Hepatocyte (in vitro differentiated cells): ENCODE measurements around the gene ERICH2. TPM values are rescaled to one million over a fixed set of nuclear protein-coding genes. Genes with fewer than 3 reads are reported as not detected.
A peak's percentile ranks its signal among the peaks of the same experiment; 100 is the strongest.
"Not testable (repeated sequence)": the region's sequence is repeated elsewhere in the genome, so short reads cannot be mapped to it uniquely, and the experiment has no call there.

Source experiments
- DNase-seq: peaks from one replicate; pipeline ENCODE4 v3.0.0-alpha.2; 2016; ENCODE audit warnings: low spot score
- H2AFZ ChIP-seq: fragments of 200-600 bp; sonication (generic); 2 replicates; pipeline ENCODE4 v1.6.0; 2016; ENCODE audit warnings: antibody characterized with exemption, mild to moderate bottlenecking
- H3K27ac ChIP-seq: fragments of 200-600 bp; sonication (generic); 2 replicates; pipeline ENCODE4 v1.5.1; 2016; ENCODE audit warnings: mild to moderate bottlenecking
- H3K27me3 ChIP-seq: fragments of 200-600 bp; sonication (generic); 2 replicates; pipeline ENCODE4 v1.6.1; 2016
- H3K36me3 ChIP-seq: fragments of 200-600 bp; sonication (generic); replicated peaks from 2 replicates; pipeline ENCODE4 v1.5.1; 2016; ENCODE audit warnings: low read depth; ENCODE audit not compliant: insufficient read depth
- H3K4me1 ChIP-seq: fragments of 200-600 bp; sonication (generic); 2 replicates; pipeline ENCODE4 v1.5.1; 2016; ENCODE audit warnings: mild to moderate bottlenecking, moderate library complexity; ENCODE audit not compliant: insufficient read depth
- H3K4me2 ChIP-seq: fragments of 200-600 bp; sonication (generic); 2 replicates; pipeline ENCODE4 v1.6.0; 2016
- H3K4me3 ChIP-seq: fragments of 200-600 bp; sonication (generic); 2 replicates; pipeline ENCODE4 v1.5.1; 2016; ENCODE audit warnings: mild to moderate bottlenecking
- H3K79me2 ChIP-seq: fragments of 200-600 bp; sonication (generic); 2 replicates; pipeline ENCODE4 v1.6.0; 2017; ENCODE audit warnings: mild to moderate bottlenecking
- H3K9me2 ChIP-seq: fragments of 200-600 bp; sonication (generic); replicated peaks from 2 replicates; pipeline ENCODE4 v1.6.0; 2017; ENCODE audit warnings: mild to moderate bottlenecking; ENCODE audit not compliant: insufficient read depth
- H3K9me3 ChIP-seq: fragments of 200-600 bp; sonication (generic); 2 replicates; pipeline ENCODE4 v1.5.1; 2016; ENCODE audit warnings: low read depth, mild to moderate bottlenecking
- H4K20me1 ChIP-seq: fragments of 200-600 bp; sonication (generic); 2 replicates; pipeline ENCODE4 v1.6.0; 2016; ENCODE audit warnings: mild to moderate bottlenecking; ENCODE audit not compliant: insufficient read depth, poor library complexity, severe bottlenecking
- CTCF ChIP-seq: fragments of 200-600 bp; sonication (generic); IDR thresholded peaks from 2 replicates; pipeline ENCODE4 v1.5.1; 2016; ENCODE audit warnings: antibody characterized with exemption, mild to moderate bottlenecking; ENCODE audit not compliant: poor library complexity
- EZH2 ChIP-seq: fragments of 200-600 bp; sonication (generic); IDR thresholded peaks from 2 replicates; pipeline ENCODE4 v1.6.1; 2016; ENCODE audit warnings: antibody characterized with exemption, mild to moderate bottlenecking, borderline replicate concordance
- EZH2phosphoT487 ChIP-seq: fragments of 200-600 bp; sonication (generic); IDR thresholded peaks from one replicate; pipeline ENCODE4 v1.6.1; 2018; ENCODE audit warnings: antibody characterized with exemption, mild to moderate bottlenecking, low read depth, moderate library complexity; ENCODE audit not compliant: unreplicated experiment, severe bottlenecking
- WGBS: methylation state at CpG from one replicate; pipeline ENCODE4 v1.1.6; 2016; ENCODE audit warnings: low lambda C conversion rate; ENCODE audit errors: missing lambda C conversion rate; 5-methylcytosine and 5-hydroxymethylcytosine counted together
- polyA plus RNA-seq: library from polyadenylated mRNA; unstranded; fragments of >200 nt; fragmentation: Nextera tagmentation; extraction: Ambion mirVana; gene quantifications from 2 replicates; pipeline ENCODE4 v1.2.1, GENCODE V29; 2016
- total RNA-seq: library from RNA; depleted of rRNA; stranded (reverse); fragments of >200 nt; gene quantifications from 2 replicates; pipeline ENCODE4 v1.2.3, GENCODE V29; 2014

The ERICH2 gene
- total and polyA plus RNA-seq, 2 experiments from 2014 or later: 1.9 TPM; not detected in 1

GRCh38 chr2:170723446-170723958 is 46.7 kb upstream of the ERICH2 start:
- Histone ChIP-seq H3K27ac (no peak overlapping the region), H3K4me3 (no peak overlapping the region), H3K4me2 (no peak overlapping the region), H2AFZ (no peak overlapping the region), H3K36me3 (no peaks in the 10 kb centered on the region), H3K27me3 (peaks cover 14% of the 10 kb centered on the region), H3K4me1 (no peaks in the 10 kb centered on the region), H3K79me2 (no peaks in the 10 kb centered on the region), H3K9me3 (peaks cover 5% of the 10 kb centered on the region), H3K9me2 (no peaks in the 10 kb centered on the region), H4K20me1 (no peaks in the 10 kb centered on the region)
- 68% methylated on average over 2 of the region's 2 CpGs for WGBS
- TF ChIP-seq CTCF: no peak
- no peak for TF ChIP-seq EZH2phosphoT487
- no peak for TF ChIP-seq EZH2
- no peak for DNase-seq

GRCh38 chr2:170733798-170734600 is 36.2 kb upstream of the ERICH2 start:
- DNase-seq: peak; percentile 30
- Histone ChIP-seq H3K4me3 (no peak overlapping the region), H3K27me3 (no peaks in the 10 kb centered on the region), H3K4me1 (peaks cover 9% of the 10 kb centered on the region), H3K4me2 (peak overlapping the region; percentile 46), H3K9me2 (no peaks in the 10 kb centered on the region), H3K9me3 (no peaks in the 10 kb centered on the region), H2AFZ (no peak overlapping the region), H3K79me2 (no peaks in the 10 kb centered on the region), H3K36me3 (no peaks in the 10 kb centered on the region), H3K27ac (peak overlapping the region; percentile 85), H4K20me1 (no peaks in the 10 kb centered on the region)
- WGBS: 35% methylated on average over 1 of the region's 1 CpG
- no peak for TF ChIP-seq EZH2phosphoT487
- no peak for TF ChIP-seq CTCF
- TF ChIP-seq EZH2: no peak

DNA sequence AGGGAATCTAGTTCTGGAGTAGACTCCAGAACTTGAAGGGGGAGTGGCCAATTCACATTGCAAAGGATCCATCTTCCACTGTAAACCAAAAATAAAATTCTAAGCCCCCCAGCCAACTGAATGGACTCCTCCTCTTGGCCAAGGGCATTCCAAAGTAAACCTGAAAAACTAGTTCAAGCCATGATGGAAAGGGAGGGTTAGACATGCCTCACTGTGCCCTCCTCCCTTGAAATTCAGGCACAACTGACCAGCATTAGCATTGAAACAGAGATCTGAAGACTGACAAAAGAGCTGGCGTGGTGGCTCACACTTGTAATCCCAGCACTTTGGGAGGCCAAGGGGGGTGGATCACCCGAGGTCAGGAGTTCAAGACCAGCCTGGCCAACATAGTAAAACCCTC is 35.6 kb upstream of the ERICH2 start:
- H3K4me2 ChIP-seq, H3K9me2 ChIP-seq, H2AFZ ChIP-seq, H3K36me3 ChIP-seq, H3K4me1 ChIP-seq, H3K27me3 ChIP-seq, H3K9me3 ChIP-seq, H3K79me2 ChIP-seq, H4K20me1 ChIP-seq, H3K4me3 ChIP-seq, DNase-seq: not testable (repeated sequence)
- 86% methylated on average over 2 of the region's 2 CpGs for WGBS
- peak overlapping the region; percentile 85 for H3K27ac ChIP-seq

GRCh38 chr2:170736628-170737027 is 33.5 kb upstream of the ERICH2 start:
- H2AFZ ChIP-seq: no peak overlapping the region
- H3K79me2 ChIP-seq: no peaks in the 10 kb centered on the region
- no peak overlapping the region for H3K4me3 ChIP-seq
- H3K27me3 ChIP-seq: no peaks in the 10 kb centered on the region
- no peaks in the 10 kb centered on the region for H3K9me2 ChIP-seq
- WGBS: 82% methylated on average over 1 of the region's 1 CpG
- H4K20me1 ChIP-seq: no peaks in the 10 kb centered on the region
- H3K4me2 ChIP-seq: no peak overlapping the region
- no peak for DNase-seq
- H3K36me3 ChIP-seq: no peaks in the 10 kb centered on the region
- H3K27ac ChIP-seq: no peak overlapping the region
- no peaks in the 10 kb centered on the region for H3K9me3 ChIP-seq
- peaks cover 9% of the 10 kb centered on the region for H3K4me1 ChIP-seq
- TF ChIP-seq EZH2 (no peak), EZH2phosphoT487 (no peak), CTCF (no peak)
